ENCODE results near the gene C15orf40.
"Not testable (repeated sequence)": the region's sequence is repeated elsewhere in the genome, so short reads cannot be mapped to it uniquely, and the experiment has no call there.

C15orf40 gene

GRCh38 chr15:83011271-83012075 is at the start of gene C15orf40:
Gene C15orf40, minus strand, starts transcription at chr15:83011639. Its CDS starts 32 bp downstream, at chr15:83011607.
- peak; percentile 86 for DNase-seq

GRCh38 chr15:83057696-83058376 is 46.4 kb upstream of the C15orf40 start:
- no peak for DNase-seq

- no peak for DNase-seq
Observed at GRCh38 chr15:83057002-83057401, 45.6 kb upstream of the C15orf40 start.

GRCh38 chr15:83053151-83053550 is 41.7 kb upstream of the C15orf40 start:
- DNase-seq = no peak

- DNase-seq = no peak
Observed at GRCh38 chr15:83046558-83047127, 35.2 kb upstream of the C15orf40 start.

GRCh38 chr15:83044156-83044555 is 32.7 kb upstream of the C15orf40 start:
- no peak for DNase-seq

GRCh38 chr15:83039206-83039605 is 27.8 kb upstream of the C15orf40 start:
- no peak for DNase-seq

GRCh38 chr15:83036253-83036652 is 24.8 kb upstream of the C15orf40 start:
- DNase-seq = no peak

- DNase-seq = not testable (repeated sequence)
Observed at GRCh38 chr15:83031234-83031633, 19.8 kb upstream of the C15orf40 start.

GRCh38 chr15:83030021-83030420 is 18.6 kb upstream of the C15orf40 start:
- DNase-seq = no peak

- no peak for DNase-seq
Observed at GRCh38 chr15:83018436-83018835, 7.0 kb upstream of the C15orf40 start.

GRCh38 chr15:83016906-83017305 is 5.5 kb upstream of the C15orf40 start:
- DNase-seq = no peak

- no peak for DNase-seq
Observed at GRCh38 chr15:83015361-83015760, 3.9 kb upstream of the C15orf40 start.

- peak; percentile 10 for DNase-seq
Observed at GRCh38 chr15:83014205-83014653, 2.8 kb upstream of the C15orf40 start.

- DNase-seq = no peak
Observed at GRCh38 chr15:83012636-83013035, 1.2 kb upstream of the C15orf40 start.

GRCh38 chr15:83012076-83012426 is 612 bp upstream of the C15orf40 start:
- no peak for DNase-seq

GRCh38 chr15:83010709-83011270 is 649 bp downstream of the C15orf40 start:
- peak; percentile 78 for DNase-seq

- DNase-seq = not testable (repeated sequence)
Observed at GRCh38 chr15:83000672-83001031, 10.8 kb downstream of the C15orf40 start.

GRCh38 chr15:82999905-83000671 is 11.4 kb downstream of the C15orf40 start:
- DNase-seq = peak; percentile 56

GRCh38 chr15:82999426-82999825 is 12.0 kb downstream of the C15orf40 start:
- no peak for DNase-seq

GRCh38 chr15:82995938-82996337 is 15.5 kb downstream of the C15orf40 start:
- peak; percentile 26 for DNase-seq

- DNase-seq = no peak
Observed at GRCh38 chr15:82995076-82995475, 16.4 kb downstream of the C15orf40 start.

GRCh38 chr15:82993144-82993543 is 18.3 kb downstream of the C15orf40 start:
- no peak for DNase-seq
